ENCODE measurements around the gene RIN3.

The RIN3 gene

GRCh38 chr14:92511453-92512238 lies 1.9 kb upstream of the RIN3 start:
- Mint-ChIP-seq H3K27me3 (ENCODE audit: low read depth) (peaks cover 52% of the 10 kb centered on the region), H3K4me3 (no peak overlapping the region), H3K27ac (no peak overlapping the region), H3K36me3 (ENCODE audit: low read depth) (no peaks in the 10 kb centered on the region), H3K9me3 (no peaks in the 10 kb centered on the region), H3K4me1 (ENCODE audit: low read depth) (peaks cover 15% of the 10 kb centered on the region)

- Mint-ChIP-seq H3K27ac (no peak overlapping the region), H3K4me1 (ENCODE audit: low read depth) (peaks cover 13% of the 10 kb centered on the region), H3K27me3 (ENCODE audit: low read depth) (peaks cover 56% of the 10 kb centered on the region), H3K36me3 (ENCODE audit: low read depth) (no peaks in the 10 kb centered on the region), H3K9me3 (no peaks in the 10 kb centered on the region), H3K4me3 (peak overlapping the region; percentile 30)
Observed at GRCh38 chr14:92512807-92513203, 776 bp upstream of the RIN3 start.

GRCh38 chr14:92513966-92514843 lies 624 bp downstream of the RIN3 start:
- Mint-ChIP-seq H3K36me3 (ENCODE audit: low read depth) (no peaks in the 10 kb centered on the region), H3K4me3 (peak overlapping the region; percentile 65), H3K9me3 (no peaks in the 10 kb centered on the region), H3K27ac (no peak overlapping the region), H3K27me3 (ENCODE audit: low read depth) (peaks cover 51% of the 10 kb centered on the region), H3K4me1 (ENCODE audit: low read depth) (peaks cover 19% of the 10 kb centered on the region)

- peak overlapping the region; percentile 29 for H3K4me3 Mint-ChIP-seq
- H3K27ac Mint-ChIP-seq, result no peak overlapping the region
- peaks cover 23% of the 10 kb centered on the region for H3K4me1 Mint-ChIP-seq (ENCODE audit: low read depth)
- no peaks in the 10 kb centered on the region for H3K36me3 Mint-ChIP-seq (ENCODE audit: low read depth)
- peaks cover 46% of the 10 kb centered on the region for H3K27me3 Mint-ChIP-seq (ENCODE audit: low read depth)
- H3K9me3 Mint-ChIP-seq, result no peaks in the 10 kb centered on the region
Observed at GRCh38 chr14:92514844-92515514, 1.4 kb downstream of the RIN3 start.

- no peak overlapping the region for H3K27ac Mint-ChIP-seq
- H3K36me3 Mint-ChIP-seq (ENCODE audit: low read depth), result no peaks in the 10 kb centered on the region
- H3K27me3 Mint-ChIP-seq (ENCODE audit: low read depth), result peaks cover 43% of the 10 kb centered on the region
- H3K9me3 Mint-ChIP-seq, result no peaks in the 10 kb centered on the region
- H3K4me1 Mint-ChIP-seq (ENCODE audit: low read depth), result peaks cover 23% of the 10 kb centered on the region
- H3K4me3 Mint-ChIP-seq, result peak overlapping the region; percentile 3
Observed at GRCh38 chr14:92515546-92516343, 2.2 kb downstream of the RIN3 start.

- H3K27me3 Mint-ChIP-seq (ENCODE audit: low read depth), result peaks cover 36% of the 10 kb centered on the region
- H3K36me3 Mint-ChIP-seq (ENCODE audit: low read depth), result peaks cover 3% of the 10 kb centered on the region
- H3K27ac Mint-ChIP-seq, result no peak overlapping the region
- no peaks in the 10 kb centered on the region for H3K9me3 Mint-ChIP-seq
- no peak overlapping the region for H3K4me3 Mint-ChIP-seq
- peaks cover 24% of the 10 kb centered on the region for H3K4me1 Mint-ChIP-seq (ENCODE audit: low read depth)
Observed at GRCh38 chr14:92516344-92516965, 2.9 kb downstream of the RIN3 start.

GRCh38 chr14:92516966-92517506 lies 3.5 kb downstream of the RIN3 start:
- H3K4me3 Mint-ChIP-seq, result no peak overlapping the region
- H3K9me3 Mint-ChIP-seq, result no peaks in the 10 kb centered on the region
- peaks cover 4% of the 10 kb centered on the region for H3K36me3 Mint-ChIP-seq (ENCODE audit: low read depth)
- H3K27me3 Mint-ChIP-seq (ENCODE audit: low read depth), result peaks cover 31% of the 10 kb centered on the region
- H3K27ac Mint-ChIP-seq, result no peak overlapping the region
- H3K4me1 Mint-ChIP-seq (ENCODE audit: low read depth), result peaks cover 28% of the 10 kb centered on the region

- peaks cover 4% of the 10 kb centered on the region for H3K36me3 Mint-ChIP-seq (ENCODE audit: low read depth)
- no peak overlapping the region for H3K27ac Mint-ChIP-seq
- no peaks in the 10 kb centered on the region for H3K9me3 Mint-ChIP-seq
- H3K4me1 Mint-ChIP-seq (ENCODE audit: low read depth), result peaks cover 27% of the 10 kb centered on the region
- no peak overlapping the region for H3K4me3 Mint-ChIP-seq
- peaks cover 24% of the 10 kb centered on the region for H3K27me3 Mint-ChIP-seq (ENCODE audit: low read depth)
Observed at GRCh38 chr14:92517761-92518160, 4.2 kb downstream of the RIN3 start.

- peak overlapping the region; percentile 1 for H3K4me3 Mint-ChIP-seq
- no peaks in the 10 kb centered on the region for H3K9me3 Mint-ChIP-seq
- peaks cover 24% of the 10 kb centered on the region for H3K27me3 Mint-ChIP-seq (ENCODE audit: low read depth)
- peaks cover 4% of the 10 kb centered on the region for H3K36me3 Mint-ChIP-seq (ENCODE audit: low read depth)
- H3K27ac Mint-ChIP-seq, result peak overlapping the region; percentile 35
- H3K4me1 Mint-ChIP-seq (ENCODE audit: low read depth), result peaks cover 27% of the 10 kb centered on the region
Observed at GRCh38 chr14:92519246-92520101, 5.9 kb downstream of the RIN3 start.

- H3K4me1 Mint-ChIP-seq (ENCODE audit: low read depth), result peaks cover 27% of the 10 kb centered on the region
- H3K27me3 Mint-ChIP-seq (ENCODE audit: low read depth), result peaks cover 20% of the 10 kb centered on the region
- H3K4me3 Mint-ChIP-seq, result no peak overlapping the region
- H3K27ac Mint-ChIP-seq, result peak overlapping the region; percentile 11
- H3K9me3 Mint-ChIP-seq, result no peaks in the 10 kb centered on the region
- H3K36me3 Mint-ChIP-seq (ENCODE audit: low read depth), result peaks cover 4% of the 10 kb centered on the region
Observed at GRCh38 chr14:92520102-92521057, 6.8 kb downstream of the RIN3 start.

- Mint-ChIP-seq H3K9me3 (no peaks in the 10 kb centered on the region), H3K36me3 (ENCODE audit: low read depth) (peaks cover 4% of the 10 kb centered on the region), H3K27me3 (ENCODE audit: low read depth) (peaks cover 15% of the 10 kb centered on the region), H3K27ac (no peak overlapping the region), H3K4me1 (ENCODE audit: low read depth) (peaks cover 24% of the 10 kb centered on the region), H3K4me3 (no peak overlapping the region)
Observed at GRCh38 chr14:92521058-92521415, 7.5 kb downstream of the RIN3 start.

- peaks cover 4% of the 10 kb centered on the region for H3K36me3 Mint-ChIP-seq (ENCODE audit: low read depth)
- H3K4me1 Mint-ChIP-seq (ENCODE audit: low read depth), result peaks cover 15% of the 10 kb centered on the region
- no peaks in the 10 kb centered on the region for H3K9me3 Mint-ChIP-seq
- peaks cover 6% of the 10 kb centered on the region for H3K27me3 Mint-ChIP-seq (ENCODE audit: low read depth)
- no peak overlapping the region for H3K4me3 Mint-ChIP-seq
- no peak overlapping the region for H3K27ac Mint-ChIP-seq
Observed at GRCh38 chr14:92523752-92524151, 10.2 kb downstream of the RIN3 start.
